ENCODE results near the gene ETFA. TPM values are rescaled to one million over a fixed set of nuclear protein-coding genes. Genes with fewer than 3 reads are reported as not detected.

Gene ETFA
- total and polyA plus RNA-seq, 2 of the 8 experiments (the other 6 are each of a cell fraction or from before 2014, with no cell fraction given): 60.9 to 90.0 TPM

GRCh38 chr15:76169911-76170800 is 141.1 kb downstream of the ETFA start:
- no peaks in the 10 kb centered on the region for H3K23me2 ChIP-seq (ENCODE audit: low read depth, low read length)
- H3K4me3 ChIP-seq (ENCODE audit: extremely low read depth in 1 of 4, insufficient read depth in 2 of 4, low read depth in 3 of 4, low read length in 4 of 4): no peak overlapping the region
- H3K4me2 ChIP-seq (ENCODE audit: insufficient read depth in 1 of 2, low read depth in 2 of 2, low read length in 2 of 2): no peak overlapping the region
- H2AK5ac ChIP-seq (ENCODE audit: low read depth, low read length): no peak overlapping the region
- no peak for FAIRE-seq
- TF ChIP-seq E2F6 (IDR thresholded peaks at IDR 0.05) (0 out of 2 replicates have a peak, but pooled peaks have one; percentile 26), POLR2AphosphoS5 (IDR thresholded peaks at IDR 0.05; ENCODE audit: low read depth, low read length) (no peak)
- no peak overlapping the region for H3K27ac ChIP-seq (ENCODE audit: low read depth, low read length)
- no peaks in the 10 kb centered on the region for H3K27me3 ChIP-seq (replicated peaks in 1 of 4; ENCODE audit: control insufficient read depth in 3 of 4, extremely low read depth in 1 of 4, insufficient read depth in 3 of 4, low read length in 3 of 4)
- DNase-seq (ENCODE audit: low read depth in 1 of 2, low spot score in 2 of 2): no peak
- no peak overlapping the region; the same call in 1 of the 2 replicates for H4K8ac ChIP-seq (ENCODE audit: extremely low read depth, insufficient read depth, low read length)
- 0 out of 2 replicates have a peak overlapping the region, but pooled peaks have one; percentile 42 for H2BK12ac ChIP-seq (ENCODE audit: low read depth, low read length)
- H3K79me2 ChIP-seq (ENCODE audit: control insufficient read depth in 1 of 2, insufficient read depth in 2 of 2, low read length in 2 of 2): no peaks in the 10 kb centered on the region
- ChIA-PET CTCF (ENCODE audit: partially characterized antibody) (interaction anchor here (0.8 to 9.7 kb wide), 7 partner anchors 7 to 20 kb away, joined by 3 to 89 read pairs (median 6); no protein-coding TSS in a partner anchor), POLR2A (ENCODE audit: partially characterized antibody) (interaction anchor here (1.8 kb wide), 1 partner anchor 19 kb away, joined by 4 read pairs; no protein-coding TSS in a partner anchor)
- H3K4me1 ChIP-seq (replicated peaks in 1 of 4; ENCODE audit: control insufficient read depth in 3 of 4, insufficient read depth in 4 of 4, low read length in 3 of 4): peaks cover 0 to 5% (median 0%) of the 10 kb centered on the region in 4 experiments; a peak in 1 of 7 replicates
- H3K23ac ChIP-seq (ENCODE audit: insufficient read length): no peak overlapping the region
- H4K5ac ChIP-seq (ENCODE audit: insufficient read length, low read depth, low read length): no peak overlapping the region
- no peak overlapping the region for H2BK20ac ChIP-seq (ENCODE audit: low read length)
- H2BK5ac ChIP-seq (ENCODE audit: low read depth, low read length): no peak overlapping the region
- H3K79me1 ChIP-seq (ENCODE audit: low read depth, low read length): no peaks in the 10 kb centered on the region
- H2BK15ac ChIP-seq (ENCODE audit: low read length): no peak overlapping the region
- no peak overlapping the region for H2BK120ac ChIP-seq (replicated peaks; ENCODE audit: low read depth, low read length)
- no peak overlapping the region for H3K18ac ChIP-seq (ENCODE audit: extremely low read depth, low read length)
- no peak overlapping the region for H3K4ac ChIP-seq (replicated peaks; ENCODE audit: insufficient read length, low read depth, low read length)
- H2AFZ ChIP-seq (ENCODE audit: low read length): no peak overlapping the region
- H3K56ac ChIP-seq (replicated peaks; ENCODE audit: insufficient read length, low read depth, low read length): no peak overlapping the region
- no peak overlapping the region for H3K14ac ChIP-seq (ENCODE audit: insufficient read length)
- 93% methylated on average over 12 of the region's 16 CpGs; no CpG with 5 or more reads in 1 of the 2 experiments for WGBS, 2 experiments (ENCODE audit: extremely low coverage in 1 of 2, insufficient coverage in 1 of 2, insufficient read length in 1 of 2, insufficient replicate concordance in 2 of 2, low coverage in 1 of 2, low lambda C conversion rate in 2 of 2, missing lambda C conversion rate in 1 of 2)
- no peak overlapping the region for H3K9ac ChIP-seq (replicated peaks in 1 of 4; ENCODE audit: extremely low read depth in 1 of 4, low read depth in 3 of 4, low read length in 3 of 4)
- H4K20me1 ChIP-seq (replicated peaks in 1 of 2; ENCODE audit: control insufficient read depth in 1 of 2, insufficient read depth in 2 of 2, low read length in 2 of 2): no peaks in the 10 kb centered on the region
- H3K36me3 ChIP-seq (ENCODE audit: control insufficient read depth in 2 of 4, insufficient read depth in 4 of 4, low read length in 3 of 4): no peaks in the 10 kb centered on the region
- H3K9me3 ChIP-seq (ENCODE audit: insufficient read depth in 2 of 2, low read depth in 1 of 2, low read length in 1 of 2): no peaks in the 10 kb centered on the region
- no peak overlapping the region for H4K91ac ChIP-seq (replicated peaks; ENCODE audit: insufficient read length, low read length)

Measured in H1 (cell line).